GM18951 (cell line): ENCODE results near the gene ANKRD13D.

ENCODE experiments used
- POLR2A ChIP-seq: IDR thresholded peaks from 4 replicates; pipeline ENCODE4 v1.6.1; 2011; ENCODE audit warnings: mild to moderate bottlenecking; ENCODE audit not compliant: insufficient read length, insufficient read depth; ENCODE audit errors: extremely low read depth
- in situ Hi-C: fragments of 300-500 bp; cut with MboI; formaldehyde crosslinking; loops from one replicate; pipeline ENCODE4 v1.12.0; 2022; ENCODE audit warnings: low sequenced_read_pairs, mixed read lengths, inconsistent platforms; ENCODE audit not compliant: unreplicated experiment

The ANKRD13D gene

DNA sequence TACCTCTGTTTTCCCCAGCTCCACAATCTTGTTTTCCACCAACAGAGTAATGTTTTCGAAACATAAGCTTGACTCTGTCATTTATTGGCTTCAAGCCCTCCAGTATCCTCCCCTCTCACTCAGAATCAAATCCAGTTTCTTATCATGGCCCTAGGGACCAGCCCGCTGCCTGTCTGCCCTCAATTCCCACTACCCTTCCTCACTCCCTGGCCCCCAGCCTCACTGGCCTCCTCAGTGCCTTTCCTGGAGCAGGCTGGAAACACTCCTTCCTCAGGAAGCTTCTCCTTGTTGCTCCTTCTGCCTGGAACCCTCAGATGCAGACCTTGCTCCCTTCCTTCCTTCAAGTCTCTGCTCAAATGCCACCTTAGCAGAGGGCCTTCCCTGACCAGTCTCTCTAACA, 60.4 kb downstream of the ANKRD13D start:
- no peak for TF ChIP-seq POLR2A

DNA sequence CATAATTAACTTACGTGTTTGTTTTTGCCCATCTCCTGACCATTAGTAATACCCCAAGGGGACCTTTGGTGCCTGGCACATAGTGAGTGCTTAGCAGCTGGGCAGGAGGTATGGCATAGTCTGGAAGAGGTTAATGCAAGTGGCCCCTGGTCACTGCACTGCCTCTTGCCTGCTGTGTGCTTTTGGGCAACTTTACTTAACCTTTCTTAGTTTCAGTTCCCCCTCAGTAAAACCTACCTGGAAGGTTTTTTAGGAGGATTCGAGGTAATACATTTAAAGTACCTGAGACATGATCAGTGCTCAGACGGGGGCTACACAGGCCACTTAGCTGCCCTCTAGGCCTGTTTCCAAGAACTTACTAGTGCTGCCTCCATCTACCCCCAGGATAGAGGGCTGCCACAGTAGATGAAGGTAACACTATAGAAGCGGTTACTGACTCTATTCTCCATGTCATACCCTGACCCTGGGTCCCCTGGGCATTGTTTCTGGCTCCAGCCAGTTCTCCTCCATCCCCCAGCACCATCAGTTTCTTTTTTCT, 60.9 kb downstream of the ANKRD13D start:
- TF ChIP-seq POLR2A: no peak

More for the DNA sequence above, 60.4 kb downstream of the ANKRD13D start:
- in situ Hi-C loops: no loop called here

DNA sequence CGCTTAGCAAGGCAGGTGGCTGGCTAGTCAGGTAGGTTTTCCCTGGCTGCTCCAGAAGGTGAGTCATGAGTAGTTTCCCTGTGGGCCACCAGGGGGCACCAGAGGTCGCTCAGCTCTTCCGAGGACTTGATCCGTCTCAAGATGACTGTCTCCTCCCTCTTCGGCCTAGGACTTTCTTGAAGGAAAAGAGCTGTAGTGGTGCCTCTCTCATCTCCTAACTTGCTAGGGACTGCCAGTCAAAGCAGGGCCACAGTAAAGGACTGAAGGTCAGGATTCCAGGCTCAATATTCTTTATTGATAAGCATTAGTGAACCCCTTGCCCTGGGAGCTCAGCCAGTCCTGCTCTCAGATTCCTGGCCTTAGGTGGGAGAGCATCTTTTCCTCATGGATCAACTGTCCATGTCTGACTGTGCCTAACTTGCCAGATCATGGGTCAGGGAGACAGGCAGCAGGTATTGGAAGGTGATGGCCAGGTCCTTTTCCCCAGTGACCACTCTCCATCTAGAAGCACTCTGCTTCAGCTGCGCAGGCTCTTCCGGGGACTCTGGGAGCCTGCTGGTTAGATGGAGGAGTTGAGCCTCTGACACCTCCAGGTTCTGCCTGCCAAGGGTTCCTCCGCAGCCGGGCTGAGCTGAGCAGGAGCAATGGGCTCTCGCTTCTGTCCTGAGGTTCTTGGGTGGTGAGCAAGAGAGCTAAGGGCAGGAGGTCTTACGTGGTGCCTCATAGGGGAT, 62.3 kb downstream of the ANKRD13D start:
- in situ Hi-C loops: no loop called here
- TF ChIP-seq POLR2A: no peak

More for the DNA sequence above, 60.9 kb downstream of the ANKRD13D start:
- in situ Hi-C loops: no loop called here
